HG03565 (cell line): Measurements from ENCODE around the gene PSME1.

Source experiments
- ATAC-seq: cut with Tn5 transposase; IDR thresholded peaks from one replicate; pipeline ENCODE4 v1.9.1; 2021; ENCODE audit warnings: mild to moderate bottlenecking, moderate library complexity; ENCODE audit not compliant: unreplicated experiment

PSME1 gene

GRCh38 chr14:24145690-24146452 is 9.9 kb downstream of the PSME1 start:
- no peak for ATAC-seq

- ATAC-seq: peak; percentile 39
Measured at GRCh38 chr14:24146453-24146977, 10.5 kb downstream of the PSME1 start, which contains the start of gene PSME2. TSS of gene PSME2 (minus strand) at chr14:24146610. CDS start at chr14:24146581, 29 bp downstream.

GRCh38 chr14:24146978-24147760 is 11.2 kb downstream of the PSME1 start, which contains the start of gene RNF31:
TSS of gene RNF31 (plus strand) at chr14:24147498. CDS start at chr14:24147699, 201 bp downstream.
- peak; percentile 73 for ATAC-seq

- ATAC-seq: no peak
Measured at GRCh38 chr14:24147761-24148428, 11.9 kb downstream of the PSME1 start.

- ATAC-seq: no peak
Measured at GRCh38 chr14:24149302-24149969, 13.4 kb downstream of the PSME1 start.

- no peak for ATAC-seq
Measured at GRCh38 chr14:24150061-24150460, 14.1 kb downstream of the PSME1 start.

GRCh38 chr14:24150567-24150966 is 14.6 kb downstream of the PSME1 start:
- ATAC-seq: no peak

GRCh38 chr14:24150993-24151392 is 15.0 kb downstream of the PSME1 start:
- no peak for ATAC-seq

GRCh38 chr14:24151404-24152080 is 15.5 kb downstream of the PSME1 start:
- no peak for ATAC-seq

- no peak for ATAC-seq
Measured at GRCh38 chr14:24155100-24155499, 19.1 kb downstream of the PSME1 start.

GRCh38 chr14:24156840-24157239 is 20.8 kb downstream of the PSME1 start:
- no peak for ATAC-seq

GRCh38 chr14:24157331-24157730 is 21.3 kb downstream of the PSME1 start:
- ATAC-seq: no peak

- no peak for ATAC-seq
Measured at GRCh38 chr14:24159777-24160498, 23.9 kb downstream of the PSME1 start.

- ATAC-seq: no peak
Measured at GRCh38 chr14:24160499-24160849, 24.5 kb downstream of the PSME1 start.

GRCh38 chr14:24160850-24161804 is 25.1 kb downstream of the PSME1 start, which contains the start of gene IRF9:
TSS of gene IRF9 (plus strand) at chr14:24161265. CDS start at chr14:24162145, 880 bp downstream.
- ATAC-seq: peak; percentile 77

- ATAC-seq: no peak
Measured at GRCh38 chr14:24162093-24162492, 26.1 kb downstream of the PSME1 start.

GRCh38 chr14:24164518-24164991 is 28.6 kb downstream of the PSME1 start:
- no peak for ATAC-seq

- ATAC-seq: no peak
Measured at GRCh38 chr14:24165785-24166184, 29.8 kb downstream of the PSME1 start.
